ENCODE data around the gene PGP. TPM values are rescaled to one million over a fixed set of nuclear protein-coding genes. Genes with fewer than 3 reads are reported as not detected.

The PGP gene
- total and polyA plus RNA-seq, 4 donors, result 3.4 to 9.9 (median 6.3) TPM

GRCh38 chr16:2207872-2208271 is 6.8 kb downstream of the PGP start:
- no peak for DNase-seq (ENCODE audit: low spot score)
- Histone ChIP-seq H3K9me3 (ENCODE audit: control insufficient read depth in 4 of 4, low read length in 3 of 4) (no peaks in the 10 kb centered on the region), H3K9ac (ENCODE audit: low read depth in 1 of 2, low read length in 2 of 2) (no peak overlapping the region), H3K4me1 (ENCODE audit: control insufficient read depth in 4 of 4, insufficient read depth in 4 of 4, low read length in 3 of 4) (peaks cover 5 to 29% (median 16%) of the 10 kb centered on the region in 4 donors), H3K27ac (ENCODE audit: low read depth in 1 of 2, low read length in 2 of 2) (no peak overlapping the region), H3K27me3 (ENCODE audit: control insufficient read depth in 4 of 4, insufficient read depth in 4 of 4, low read length in 3 of 4) (no peaks in the 10 kb centered on the region), H3K4me3 (ENCODE audit: low read depth in 1 of 3, low read length in 3 of 3) (no peak overlapping the region), H3K36me3 (ENCODE audit: control insufficient read depth in 4 of 4, insufficient read depth in 3 of 4, low read depth in 1 of 4, low read length in 3 of 4) (peaks cover 0 to 24% (median 6%) of the 10 kb centered on the region in 4 donors)
- TF ChIP-seq MAX (IDR thresholded peaks at IDR 0.05), result no peak
- TF ChIP-seq RXRA (IDR thresholded peaks at IDR 0.05), result no peak
- TF ChIP-seq NR2F2 (IDR thresholded peaks at IDR 0.05), result no peak
- TF ChIP-seq YY1 (IDR thresholded peaks at IDR 0.05), result no peak
- no peak for TF ChIP-seq REST (IDR thresholded peaks at IDR 0.05)
- TF ChIP-seq JUND (IDR thresholded peaks at IDR 0.05), result no peak
- no peak for TF ChIP-seq RAD21 (IDR thresholded peaks at IDR 0.05)
- TF ChIP-seq HNF4A (conservative IDR thresholded peaks at IDR 0.05), result no peak
- no peak for TF ChIP-seq TAF1 (conservative IDR thresholded peaks at IDR 0.05)
- no peak for TF ChIP-seq HNF4G (IDR thresholded peaks at IDR 0.05)
- TF ChIP-seq CTCF (IDR thresholded peaks at IDR 0.05; ENCODE audit: low read depth, low read length, missing input control), result no peak
- TF ChIP-seq GABPA (IDR thresholded peaks at IDR 0.05 in 1 of 2, conservative IDR thresholded peaks at IDR 0.05 in 1 of 2), result no peak
- no peak for TF ChIP-seq FOXA2 (IDR thresholded peaks at IDR 0.05)
- TF ChIP-seq ZBTB33 (IDR thresholded peaks at IDR 0.05), result no peak
- TF ChIP-seq EGR1 (IDR thresholded peaks at IDR 0.05; ENCODE audit: low read depth in 2 of 2), result no peak
- no peak for TF ChIP-seq ATF3 (IDR thresholded peaks at IDR 0.05)
- no peak for TF ChIP-seq SP1 (IDR thresholded peaks at IDR 0.05)
- WGBS, result 93% methylated on average over 9 of the region's 9 CpGs
